Lower lobe of right lung (tissue), 2 donors: ENCODE data around the gene EFCC1. TPM values are rescaled to one million over a fixed set of nuclear protein-coding genes. Genes with fewer than 3 reads are reported as not detected.

Experiments
- ATAC-seq, 2 donors: fragments of 200-7000 bp; cut with Tn5 transposase; one replicate each; pipeline ENCODE4 v1.9.1; 2020 to 2022; ENCODE audit warnings: mild to moderate bottlenecking in 2 of 2, moderate library complexity in 2 of 2
- DNase-seq: peaks from one replicate; pipeline ENCODE4 v3.0.0-alpha.2; 2020
- H3K27ac ChIP-seq: fragments of 200-600 bp; one replicate; pipeline ENCODE4 v1.8.0; 2022
- H3K27me3 ChIP-seq: fragments of 200-600 bp; one replicate; pipeline ENCODE4 v1.8.0; 2022; ENCODE audit warnings: low read depth
- H3K36me3 ChIP-seq: fragments of 200-600 bp; one replicate; pipeline ENCODE4 v1.8.0; 2022; ENCODE audit warnings: mild to moderate bottlenecking
- H3K4me1 ChIP-seq: fragments of 200-600 bp; one replicate; pipeline ENCODE4 v1.8.0; 2022
- H3K4me3 ChIP-seq: fragments of 200-600 bp; one replicate; pipeline ENCODE4 v1.8.0; 2022; ENCODE audit warnings: mild to moderate bottlenecking
- H3K9me3 ChIP-seq: fragments of 200-600 bp; one replicate; pipeline ENCODE4 v1.8.0; 2022
- CTCF ChIP-seq: fragments of 200-600 bp; IDR thresholded peaks from one replicate; pipeline ENCODE4 v1.8.0; 2022; ENCODE audit warnings: antibody characterized with exemption, mild to moderate bottlenecking
- intact Hi-C: fragments of 100-400 bp; cut with DNase I; formaldehyde crosslinking; loops from one replicate; pipeline ENCODE4 v1.11.0; 2022
- total RNA-seq: library from RNA; stranded (reverse); fragmentation: NEBNext Ultra II Directional; extraction: Animal tissue kit (Norgen Biotek cat#: 25700); gene quantifications from one replicate; pipeline ENCODE4 v1.2.1, GENCODE V29; 2021
- donor health status: DM: no; HTN: yes; CAD: no; lungs with severe emphysema.

Gene EFCC1
- total RNA-seq, 1 donor from 2014 or later: 12.1 TPM

GRCh38 chr3:128969993-128970739 is 30.9 kb upstream of the EFCC1 start:
- no peaks in the 10 kb centered on the region for H3K9me3 ChIP-seq
- H3K4me3 ChIP-seq: no peak overlapping the region
- H3K27me3 ChIP-seq: no peaks in the 10 kb centered on the region
- H3K36me3 ChIP-seq: no peaks in the 10 kb centered on the region
- ATAC-seq (peak; percentile 72 to 75), DNase-seq (peak; percentile 55)
- H3K4me1 ChIP-seq: peaks cover 18% of the 10 kb centered on the region
- intact Hi-C loops: loop anchor here (10.0 kb wide), 1 partner anchor 75 kb away; no protein-coding TSS in a partner anchor
- no peak overlapping the region for H3K27ac ChIP-seq
- peak; percentile 91 for TF ChIP-seq CTCF

GRCh38 chr3:128970740-128971047 is 30.4 kb upstream of the EFCC1 start:
- TF ChIP-seq CTCF: no peak
- H3K27ac ChIP-seq: no peak overlapping the region
- peak in 1 of 2 donors; percentile 30 for ATAC-seq
- no peak for DNase-seq
- H3K36me3 ChIP-seq: no peaks in the 10 kb centered on the region
- intact Hi-C loops: loop anchor here (10.0 kb wide), 1 partner anchor 74 kb away; no protein-coding TSS in a partner anchor
- no peaks in the 10 kb centered on the region for H3K27me3 ChIP-seq
- peaks cover 18% of the 10 kb centered on the region for H3K4me1 ChIP-seq
- H3K4me3 ChIP-seq: no peak overlapping the region
- H3K9me3 ChIP-seq: no peaks in the 10 kb centered on the region

DNA sequence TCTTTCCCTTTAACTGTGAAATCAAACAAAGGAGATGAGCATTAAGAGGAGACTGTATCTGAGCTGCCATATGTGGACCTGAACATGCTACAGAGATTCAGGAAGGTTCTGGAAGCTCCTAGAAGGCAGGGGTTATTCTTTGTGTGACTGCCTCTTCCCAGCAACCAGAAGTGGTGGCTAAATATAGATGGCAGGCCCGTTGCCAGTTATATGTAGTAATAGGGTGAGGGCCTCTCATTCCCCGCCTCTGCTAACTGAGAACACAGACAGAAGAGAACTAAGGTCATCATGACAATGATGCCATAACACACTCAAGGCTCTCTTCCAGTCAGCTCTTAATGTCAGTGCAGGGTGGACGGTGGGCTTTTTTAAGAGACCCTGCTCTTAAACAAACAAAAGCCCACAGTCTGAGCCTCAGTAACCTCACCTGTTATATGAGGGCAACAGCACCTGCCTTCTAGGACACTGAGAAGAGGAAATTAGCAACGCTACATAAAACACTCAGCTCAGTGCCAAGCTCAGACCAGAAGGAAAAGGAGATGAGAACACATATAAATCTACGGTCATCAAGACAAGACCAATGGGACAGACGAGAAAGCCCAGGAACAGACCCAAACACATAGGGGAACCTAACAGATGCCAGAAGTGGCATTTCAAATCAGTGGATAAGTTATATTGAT is 29.5 kb upstream of the EFCC1 start:
- Histone ChIP-seq H3K27ac (no peak overlapping the region), H3K36me3 (no peaks in the 10 kb centered on the region), H3K9me3 (no peaks in the 10 kb centered on the region), H3K4me3 (no peak overlapping the region), H3K4me1 (peaks cover 18% of the 10 kb centered on the region), H3K27me3 (no peaks in the 10 kb centered on the region)
- no peak for TF ChIP-seq CTCF
- no peak for DNase-seq
- ATAC-seq: peak; percentile 54 to 55
- intact Hi-C loops: loop anchor here (10.0 kb wide), 1 partner anchor 73 kb away; no protein-coding TSS in a partner anchor

DNA sequence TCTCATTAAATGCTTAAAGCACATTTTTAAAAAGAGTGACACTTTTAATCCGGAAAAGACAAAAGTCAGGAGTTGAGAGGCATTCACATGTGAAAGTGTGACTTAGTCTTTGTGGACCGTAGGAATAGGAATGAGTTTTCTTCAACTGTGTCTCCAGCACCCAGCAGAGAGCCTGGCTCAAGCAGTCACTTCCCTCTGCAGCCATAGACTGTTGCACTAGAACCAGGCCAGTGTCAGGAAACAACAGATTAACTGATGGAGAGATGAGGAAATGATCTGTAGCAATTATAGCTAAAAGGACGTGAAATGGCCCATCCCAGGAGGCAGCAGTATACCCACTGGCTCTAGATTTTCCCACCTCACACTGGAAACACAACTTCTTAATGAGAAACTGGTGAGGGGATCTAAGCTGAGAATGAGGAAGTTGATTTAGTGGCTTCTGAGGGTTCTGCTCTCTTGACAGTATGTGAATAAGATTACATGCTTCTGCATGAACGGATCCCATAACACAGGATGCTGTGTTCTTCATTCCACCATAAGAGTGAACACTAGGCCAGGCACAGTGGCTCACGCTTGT is 27.0 kb upstream of the EFCC1 start:
- Histone ChIP-seq H3K27me3 (no peaks in the 10 kb centered on the region), H3K9me3 (no peaks in the 10 kb centered on the region), H3K36me3 (no peaks in the 10 kb centered on the region), H3K4me3 (no peak overlapping the region), H3K27ac (no peak overlapping the region), H3K4me1 (peaks cover 18% of the 10 kb centered on the region)
- intact Hi-C loops: loop anchor here (10.0 kb wide), 1 partner anchor 71 kb away; no protein-coding TSS in a partner anchor
- ATAC-seq (peak in 1 of 2 donors; percentile 27), DNase-seq (no peak)
- TF ChIP-seq CTCF: no peak

- peaks cover 15% of the 10 kb centered on the region for H3K4me1 ChIP-seq
- intact Hi-C loops: loop anchor here (10.0 kb wide), 1 partner anchor 70 kb away; no protein-coding TSS in a partner anchor
- H3K27ac ChIP-seq: no peak overlapping the region
- no peak overlapping the region for H3K4me3 ChIP-seq
- H3K27me3 ChIP-seq: no peaks in the 10 kb centered on the region
- ATAC-seq (no peak), DNase-seq (no peak)
- TF ChIP-seq CTCF: no peak
- H3K36me3 ChIP-seq: no peaks in the 10 kb centered on the region
- no peaks in the 10 kb centered on the region for H3K9me3 ChIP-seq
Measured at GRCh38 chr3:128975276-128975675, 25.8 kb upstream of the EFCC1 start.
